ENCODE measurements around the gene MUC4. TPM values are rescaled to one million over a fixed set of nuclear protein-coding genes. Genes with fewer than 3 reads are reported as not detected.

The MUC4 gene
- total and polyA plus RNA-seq, 9 donors, result 0.02 to 0.99 (median 0.31) TPM; not detected in 2

DNA sequence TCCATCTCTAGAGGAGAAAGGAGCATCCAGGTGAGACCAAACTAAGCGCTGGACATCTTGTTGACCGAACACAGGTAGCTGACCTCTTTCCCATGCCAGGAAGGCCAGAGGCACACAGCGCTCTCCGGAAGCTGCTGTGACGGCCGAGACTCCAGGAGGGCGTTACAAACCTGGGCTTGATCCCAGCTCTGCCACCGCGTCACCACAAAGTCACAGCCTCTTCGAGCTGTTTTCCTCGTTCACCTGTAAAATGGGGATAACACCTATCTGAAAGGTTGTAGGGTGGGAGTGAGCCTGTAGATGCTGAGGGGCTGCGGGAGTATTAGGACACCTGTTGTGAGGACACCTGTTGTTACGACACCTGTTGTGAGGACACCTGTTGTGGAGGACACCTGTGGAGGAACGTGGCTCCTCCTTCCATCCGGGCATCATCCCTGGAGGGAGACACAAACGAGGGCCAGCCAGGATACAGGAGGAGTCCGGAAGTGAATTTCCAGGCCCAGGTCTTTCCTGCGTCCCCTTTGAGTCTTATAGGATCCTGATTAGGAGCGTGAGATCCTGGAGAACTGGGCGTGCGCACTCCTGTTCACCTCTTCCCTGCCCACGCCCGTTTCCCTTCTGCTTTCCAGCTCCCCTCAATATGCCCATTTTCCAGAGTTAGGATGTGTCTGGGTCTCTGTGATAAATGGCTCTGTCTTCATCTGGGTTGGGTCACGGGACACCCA is 2.3 kb upstream of the MUC4 start:
- TF ChIP-seq EP300 (IDR thresholded peaks at IDR 0.05) (no peak), POLR2A (IDR thresholded peaks at IDR 0.05) (no peak)
- intact Hi-C loops (cut with DNase I), result no loop called here
- 88 to 91% (median 91%) methylated on average over 24 of the region's 24 CpGs for WGBS, 3 donors
- no peak for DNase-seq
- Histone ChIP-seq H3K27me3 (no peaks in the 10 kb centered on the region), H3K36me3 (no peaks in the 10 kb centered on the region), H3K4me1 (ENCODE audit: insufficient read depth) (no peaks in the 10 kb centered on the region), H3K9me3 (no peaks in the 10 kb centered on the region), H3K4me3 (no peak overlapping the region), H3K27ac (no peak overlapping the region)

DNA sequence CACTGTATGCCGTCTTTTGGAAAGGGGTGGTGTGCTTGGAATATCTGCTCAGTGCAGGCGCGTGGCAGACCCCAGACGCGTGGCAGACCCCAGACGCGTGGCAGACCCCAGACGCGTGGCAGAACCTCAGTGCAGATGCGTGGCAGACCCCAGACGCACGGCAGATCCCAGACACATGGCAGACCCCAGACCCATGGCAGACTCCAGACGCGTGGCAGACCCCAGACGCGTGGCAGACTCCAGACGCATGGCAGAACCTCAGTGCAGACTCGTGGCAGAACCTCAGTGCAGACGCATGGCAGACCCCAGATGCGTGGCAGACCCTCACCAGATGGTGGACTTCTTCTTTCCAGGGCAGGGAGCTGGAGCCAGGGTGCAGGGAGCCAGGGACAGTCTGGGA is 637 bp upstream of the MUC4 start:
- H3K4me3 ChIP-seq, result no peak overlapping the region
- DNase-seq, result no peak
- no peaks in the 10 kb centered on the region for H3K27me3 ChIP-seq
- H3K4me1 ChIP-seq (ENCODE audit: insufficient read depth), result no peaks in the 10 kb centered on the region
- no peak overlapping the region for H3K27ac ChIP-seq
- WGBS, 3 donors, result 84 to 87% (median 84%) methylated on average over 20 of the region's 20 CpGs
- H3K36me3 ChIP-seq, result no peaks in the 10 kb centered on the region
- H3K9me3 ChIP-seq, result no peaks in the 10 kb centered on the region
- TF ChIP-seq POLR2A (IDR thresholded peaks at IDR 0.05), result no peak
- TF ChIP-seq EP300 (IDR thresholded peaks at IDR 0.05), result no peak
- TF ChIP-seq, protein P1, sequence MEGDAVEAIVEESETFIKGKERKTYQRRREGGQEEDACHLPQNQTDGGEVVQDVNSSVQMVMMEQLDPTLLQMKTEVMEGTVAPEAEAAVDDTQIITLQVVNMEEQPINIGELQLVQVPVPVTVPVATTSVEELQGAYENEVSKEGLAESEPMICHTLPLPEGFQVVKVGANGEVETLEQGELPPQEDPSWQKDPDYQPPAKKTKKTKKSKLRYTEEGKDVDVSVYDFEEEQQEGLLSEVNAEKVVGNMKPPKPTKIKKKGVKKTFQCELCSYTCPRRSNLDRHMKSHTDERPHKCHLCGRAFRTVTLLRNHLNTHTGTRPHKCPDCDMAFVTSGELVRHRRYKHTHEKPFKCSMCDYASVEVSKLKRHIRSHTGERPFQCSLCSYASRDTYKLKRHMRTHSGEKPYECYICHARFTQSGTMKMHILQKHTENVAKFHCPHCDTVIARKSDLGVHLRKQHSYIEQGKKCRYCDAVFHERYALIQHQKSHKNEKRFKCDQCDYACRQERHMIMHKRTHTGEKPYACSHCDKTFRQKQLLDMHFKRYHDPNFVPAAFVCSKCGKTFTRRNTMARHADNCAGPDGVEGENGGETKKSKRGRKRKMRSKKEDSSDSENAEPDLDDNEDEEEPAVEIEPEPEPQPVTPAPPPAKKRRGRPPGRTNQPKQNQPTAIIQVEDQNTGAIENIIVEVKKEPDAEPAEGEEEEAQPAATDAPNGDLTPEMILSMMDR (IDR thresholded peaks at IDR 0.05), result no peak
- intact Hi-C loops (cut with DNase I), result no loop called here

DNA sequence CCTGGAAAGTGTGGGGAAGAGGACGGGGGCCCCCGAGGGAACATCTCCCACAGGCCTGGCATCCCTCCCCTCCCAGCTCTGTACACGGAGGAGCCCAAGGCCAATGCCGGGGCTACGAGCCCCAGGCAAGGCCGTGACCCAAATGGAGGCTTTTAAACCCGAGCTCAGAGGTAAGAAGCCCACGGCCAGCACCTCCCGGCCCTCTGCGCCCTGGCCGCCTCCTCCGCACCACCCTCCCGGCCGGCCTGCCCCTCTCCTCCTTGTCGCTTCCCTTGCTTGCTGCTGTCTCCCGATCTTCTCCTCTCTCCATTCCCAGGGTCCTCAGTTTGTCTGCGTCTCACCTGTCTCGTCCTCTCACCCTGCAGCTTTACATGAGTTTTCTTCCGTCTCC is 1.3 kb downstream of the MUC4 start:
- Histone ChIP-seq H3K4me3 (no peak overlapping the region), H3K27ac (no peak overlapping the region), H3K27me3 (no peaks in the 10 kb centered on the region), H3K9me3 (no peaks in the 10 kb centered on the region), H3K36me3 (no peaks in the 10 kb centered on the region), H3K4me1 (ENCODE audit: insufficient read depth) (no peaks in the 10 kb centered on the region)
- TF ChIP-seq EP300 (IDR thresholded peaks at IDR 0.05) (no peak), POLR2A (IDR thresholded peaks at IDR 0.05) (no peak)
- TF ChIP-seq, protein P1 (IDR thresholded peaks at IDR 0.05), result no peak
- intact Hi-C loops (cut with DNase I), result no loop called here
- no peak for DNase-seq
- 51 to 69% (median 51%) methylated on average over 19 of the region's 19 CpGs for WGBS, 3 donors

DNA sequence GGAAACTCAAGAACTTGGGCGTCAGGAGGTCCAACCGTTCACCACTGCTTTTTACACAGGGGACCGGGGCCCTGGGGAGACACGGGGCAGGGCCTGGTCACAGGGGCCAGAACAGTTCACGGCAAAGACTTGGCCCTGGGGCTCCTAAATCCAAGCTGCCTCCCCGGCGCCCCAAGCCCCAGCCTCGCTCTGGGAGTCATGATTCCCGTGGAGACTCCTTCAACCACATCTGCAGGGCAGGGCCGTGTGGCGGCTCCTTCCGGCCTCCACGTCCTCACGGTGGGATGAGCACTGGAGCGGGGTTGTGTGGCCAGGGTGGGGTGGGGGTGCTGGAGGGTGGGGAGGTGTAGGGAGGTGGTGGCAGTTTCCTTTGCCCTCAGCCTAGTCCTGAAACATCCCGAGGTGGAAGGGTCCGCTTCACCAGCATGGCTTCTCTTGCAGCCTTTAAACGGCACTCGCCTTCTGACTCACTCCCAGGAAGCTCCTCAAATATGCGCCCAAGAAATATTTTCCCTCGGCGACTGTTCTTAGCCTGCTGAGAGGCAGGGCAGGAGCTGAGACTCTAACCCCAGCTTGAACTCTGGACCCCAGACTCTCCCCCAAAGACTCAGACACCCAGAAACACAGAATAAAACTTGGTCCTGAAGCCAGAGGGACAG is 1.8 kb downstream of the MUC4 start:
- intact Hi-C loops (cut with DNase I), result no loop called here
- no peaks in the 10 kb centered on the region for H3K4me1 ChIP-seq (ENCODE audit: insufficient read depth)
- H3K36me3 ChIP-seq, result no peaks in the 10 kb centered on the region
- no peak overlapping the region for H3K27ac ChIP-seq
- H3K27me3 ChIP-seq, result no peaks in the 10 kb centered on the region
- H3K4me3 ChIP-seq, result no peak overlapping the region
- no peaks in the 10 kb centered on the region for H3K9me3 ChIP-seq
- TF ChIP-seq, protein P1 (IDR thresholded peaks at IDR 0.05), result no peak
- TF ChIP-seq POLR2A (IDR thresholded peaks at IDR 0.05), result no peak
- TF ChIP-seq EP300 (IDR thresholded peaks at IDR 0.05), result no peak
- WGBS, 3 donors, result 69 to 83% (median 75%) methylated on average over 19 to 22 of the region's 22 CpGs
- DNase-seq, result no peak

DNA sequence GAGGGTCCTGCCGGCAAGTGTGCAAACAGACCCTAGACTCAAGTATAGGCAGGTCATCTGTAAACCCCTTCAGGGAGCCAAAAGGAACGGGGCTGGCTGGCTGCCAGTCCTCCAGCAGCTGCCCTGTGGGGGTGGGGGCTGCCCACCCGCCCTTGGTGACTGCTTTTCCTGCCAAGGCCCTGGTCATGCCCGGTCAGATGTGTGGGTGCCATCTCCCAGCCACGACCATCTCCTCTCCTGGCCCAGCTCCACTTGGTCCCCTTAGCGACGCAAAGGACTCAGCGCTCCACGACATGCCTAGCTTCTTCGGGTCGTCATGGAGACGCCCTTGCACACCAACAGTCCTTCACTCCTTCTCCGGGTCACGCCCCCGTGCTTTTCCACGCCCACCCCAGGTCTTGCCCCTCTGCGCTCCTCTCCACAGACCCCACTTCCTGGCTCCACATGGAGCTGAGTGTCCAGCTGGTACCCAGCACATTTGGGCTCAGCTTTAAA is 2.4 kb downstream of the MUC4 start:
- Histone ChIP-seq H3K9me3 (no peaks in the 10 kb centered on the region), H3K27ac (no peak overlapping the region), H3K36me3 (no peaks in the 10 kb centered on the region), H3K4me3 (no peak overlapping the region), H3K4me1 (ENCODE audit: insufficient read depth) (peaks cover 1% of the 10 kb centered on the region), H3K27me3 (no peaks in the 10 kb centered on the region)
- TF ChIP-seq EP300 (IDR thresholded peaks at IDR 0.05) (no peak), POLR2A (IDR thresholded peaks at IDR 0.05) (no peak)
- TF ChIP-seq, protein P1 (IDR thresholded peaks at IDR 0.05), result no peak
- 62 to 74% (median 63%) methylated on average over 16 to 17 of the region's 17 CpGs for WGBS, 3 donors
- intact Hi-C loops (cut with DNase I), result no loop called here
- no peak for DNase-seq
